GOT3 (cell line): ENCODE results near the gene PLCB4.

Source experiments
- DNase-seq: peaks from one replicate; lab custom pipeline; 2025; ENCODE audit warnings: mixed read lengths; lab: John Stamatoyannopoulos, UW

The PLCB4 gene

GRCh38 chr20:9517297-9518162 is 448.6 kb downstream of the PLCB4 start:
- DNase-seq, result no peak

GRCh38 chr20:9518576-9519175 is 449.8 kb downstream of the PLCB4 start:
- DNase-seq, result no peak

GRCh38 chr20:9520086-9520485 is 451.2 kb downstream of the PLCB4 start:
- no peak for DNase-seq

- no peak for DNase-seq
These were observed 454.7 kb downstream of the PLCB4 start for GRCh38 chr20:9523636-9524035.
